DMS 273 (cell line): ENCODE measurements around the gene ITGAD.

Source experiments
- DNase-seq: peaks from one replicate; lab custom pipeline; 2025; ENCODE audit not compliant: unreplicated experiment; lab: John Stamatoyannopoulos, UW

The ITGAD gene

DNA sequence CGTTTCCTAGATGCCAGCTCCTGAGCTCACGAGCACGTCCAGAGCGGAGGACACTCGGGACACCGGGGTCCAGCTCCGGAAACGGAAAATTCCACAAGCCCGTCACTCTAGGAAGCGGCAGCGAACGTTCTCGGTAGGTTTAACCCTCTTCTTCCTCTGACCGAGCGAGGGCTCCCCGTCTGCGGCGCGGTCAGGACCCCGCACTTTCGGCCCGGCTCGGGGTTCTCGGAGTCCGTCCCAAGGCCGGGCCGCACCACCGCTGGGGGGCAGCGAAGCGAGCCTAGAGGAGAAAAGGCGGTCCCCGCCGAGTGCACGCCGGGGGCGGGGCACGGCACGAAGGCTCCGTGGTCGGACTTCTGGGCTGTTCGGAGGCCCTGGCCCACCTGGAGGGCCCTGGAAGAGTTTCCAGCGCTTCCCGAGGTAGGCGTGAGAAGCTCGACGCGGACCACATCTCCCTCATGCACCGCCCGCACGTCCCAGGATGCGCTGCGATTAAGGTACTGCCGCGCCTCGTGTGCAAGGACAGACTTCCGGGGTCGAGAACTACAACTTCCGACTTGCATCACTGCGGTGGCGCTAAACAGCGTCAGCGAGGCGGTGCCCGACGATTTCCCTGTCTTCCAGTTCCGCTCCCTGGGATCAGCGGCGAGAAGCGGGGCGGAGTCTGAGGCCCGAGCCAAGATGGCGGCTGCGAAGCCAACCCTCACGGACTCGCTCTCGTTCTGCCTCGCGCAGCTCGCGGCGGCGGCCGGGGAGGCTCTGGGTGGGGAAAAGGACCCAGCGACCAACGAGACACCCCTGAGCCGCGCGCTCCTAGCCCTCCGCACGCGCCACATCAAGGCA lies 65.9 kb downstream of the ITGAD start, which contains the start of gene ARMC5:
TSS of gene ARMC5 (plus strand) at position 658 of the 843 bp plus-strand sequence. CDS start at position 682, 24 bp downstream.
- peak; percentile 98 for DNase-seq

DNA sequence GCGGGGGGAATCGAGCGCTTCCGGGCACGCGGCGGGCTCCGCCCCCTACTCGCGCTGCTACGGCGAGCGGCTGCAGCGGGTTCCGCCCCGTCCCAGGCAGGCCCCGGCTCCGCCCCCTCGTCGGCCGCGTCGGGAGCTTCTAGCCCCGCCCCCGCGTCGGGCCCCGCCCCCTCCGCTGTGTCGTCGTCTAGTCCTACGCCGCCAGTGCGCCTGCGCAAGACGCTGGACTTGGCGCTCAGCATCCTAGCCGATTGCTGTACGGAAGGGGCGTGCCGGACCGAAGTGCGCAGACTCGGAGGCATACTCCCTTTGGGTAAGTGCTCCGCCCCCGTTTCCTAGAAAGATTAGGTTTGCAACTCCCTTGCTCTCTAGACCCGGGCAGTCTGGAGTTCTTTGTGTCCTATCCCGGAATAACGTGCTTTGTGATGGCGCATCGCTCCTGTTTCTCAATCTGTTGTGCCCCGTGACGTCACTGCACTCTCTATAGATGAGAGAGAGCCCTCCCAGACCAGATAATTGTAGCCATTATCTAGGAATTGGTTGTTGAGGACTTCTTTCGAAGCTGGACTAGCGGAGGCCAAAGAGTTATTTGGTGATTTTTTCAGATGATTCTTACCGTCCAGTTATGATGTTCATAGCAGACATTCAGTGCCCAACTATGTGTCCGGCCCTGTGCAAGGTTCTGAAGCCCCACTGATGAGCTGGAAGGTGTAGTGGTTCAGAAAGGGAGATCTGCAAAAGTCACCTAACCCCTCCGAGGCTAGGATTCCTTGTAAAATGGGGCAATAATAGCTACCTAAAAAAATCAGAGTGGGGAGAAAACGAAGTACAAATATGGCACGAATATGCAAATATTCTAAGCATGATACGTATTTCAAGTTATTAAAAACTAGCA lies 66.8 kb downstream of the ITGAD start:
- peak; percentile 100 for DNase-seq

DNA sequence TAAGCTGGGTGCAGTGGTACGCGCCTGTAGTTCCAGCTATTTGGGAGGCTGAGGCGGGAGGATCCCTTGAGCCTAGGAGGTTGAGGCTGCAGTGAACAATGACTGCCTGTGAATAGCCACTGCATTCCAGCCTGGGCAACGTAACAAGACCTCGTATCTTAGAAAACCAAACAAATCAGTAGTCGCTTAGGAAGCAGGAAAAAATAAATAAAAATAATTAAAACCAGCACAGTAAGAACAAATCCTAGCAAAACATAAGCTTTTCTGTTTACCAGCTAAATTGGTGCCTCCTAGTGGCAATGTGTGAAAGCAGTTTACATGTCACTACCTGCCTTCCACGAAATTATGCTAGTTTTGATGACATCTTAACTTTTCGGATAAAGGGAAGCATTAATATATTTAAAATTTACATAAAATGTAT lies 67.5 kb downstream of the ITGAD start:
- peak; percentile 60 for DNase-seq

DNA sequence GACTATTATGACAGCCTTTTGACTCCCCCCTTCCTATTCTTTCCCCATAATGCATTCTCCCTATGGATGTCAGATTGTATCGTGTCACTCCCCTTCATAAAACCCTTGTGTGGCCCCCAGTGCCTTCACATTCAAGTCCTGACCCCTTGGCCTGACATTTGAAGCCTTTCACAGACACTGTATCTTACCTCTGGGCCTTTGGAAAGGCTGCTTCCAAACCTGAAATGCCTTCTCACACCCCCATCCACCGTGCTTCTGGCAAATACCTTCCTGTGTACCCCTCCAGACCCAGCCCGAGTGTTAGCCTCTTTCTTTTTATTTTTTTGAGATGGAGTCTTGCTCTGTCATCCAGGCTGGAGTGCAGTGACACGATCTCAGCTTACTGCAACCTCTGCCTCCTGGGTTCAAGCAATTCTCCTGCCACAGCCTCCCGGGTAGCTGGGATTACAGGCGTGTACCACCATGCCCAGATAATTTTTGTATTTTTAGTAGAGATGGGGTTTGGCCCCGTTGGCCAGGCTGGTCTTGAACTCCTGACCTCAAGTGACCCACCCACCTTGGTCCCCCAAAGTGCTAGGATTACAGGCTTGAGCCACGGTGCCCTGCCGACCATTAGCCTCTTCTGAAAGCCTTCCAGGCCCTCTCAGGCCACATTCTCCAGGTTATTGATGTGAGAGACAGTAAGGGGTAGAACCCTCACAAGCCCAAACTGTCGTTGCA lies 68.2 kb downstream of the ITGAD start:
- DNase-seq, result no peak

DNA sequence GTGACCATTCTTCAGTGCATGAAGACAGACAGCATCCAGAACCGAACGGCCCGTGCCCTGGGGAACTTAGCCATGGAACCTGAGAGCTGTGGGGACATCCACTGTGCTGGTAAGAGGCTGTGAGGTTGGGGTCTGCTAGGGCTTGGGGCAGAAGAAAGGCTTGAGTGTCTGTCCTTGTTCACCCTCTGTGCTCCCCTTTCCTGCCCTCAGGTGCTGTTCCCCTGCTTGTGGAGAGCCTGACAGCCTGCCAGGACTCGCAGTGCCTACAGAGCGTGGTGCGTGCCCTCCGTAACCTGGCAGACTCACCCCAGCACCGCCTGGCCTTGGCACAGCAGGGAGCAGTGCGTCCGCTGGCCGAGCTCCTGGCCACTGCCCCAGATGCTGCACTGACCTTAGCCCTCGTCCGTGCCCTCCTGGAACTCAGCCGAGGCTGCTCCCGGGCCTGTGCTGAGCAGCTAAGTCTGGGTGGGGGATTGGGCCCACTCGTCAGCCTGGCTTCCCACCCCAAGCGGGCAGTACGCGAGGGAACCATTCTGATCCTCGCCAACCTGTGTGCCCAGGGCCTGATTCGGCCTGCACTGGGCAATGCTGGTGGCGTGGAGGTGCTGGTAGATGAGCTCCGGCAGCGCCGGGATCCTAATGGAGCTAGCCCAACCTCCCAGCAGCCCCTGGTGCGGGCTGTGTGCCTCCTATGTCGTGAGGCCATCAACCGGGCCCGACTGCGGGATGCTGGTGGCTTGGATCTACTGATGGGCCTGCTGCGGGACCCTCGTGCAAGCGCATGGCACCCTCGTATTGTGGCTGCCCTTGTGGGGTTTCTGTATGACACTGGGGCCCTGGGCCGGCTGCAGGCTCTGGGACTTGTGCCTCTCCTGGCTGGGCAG lies 69.0 kb downstream of the ITGAD start:
- no peak for DNase-seq

DNA sequence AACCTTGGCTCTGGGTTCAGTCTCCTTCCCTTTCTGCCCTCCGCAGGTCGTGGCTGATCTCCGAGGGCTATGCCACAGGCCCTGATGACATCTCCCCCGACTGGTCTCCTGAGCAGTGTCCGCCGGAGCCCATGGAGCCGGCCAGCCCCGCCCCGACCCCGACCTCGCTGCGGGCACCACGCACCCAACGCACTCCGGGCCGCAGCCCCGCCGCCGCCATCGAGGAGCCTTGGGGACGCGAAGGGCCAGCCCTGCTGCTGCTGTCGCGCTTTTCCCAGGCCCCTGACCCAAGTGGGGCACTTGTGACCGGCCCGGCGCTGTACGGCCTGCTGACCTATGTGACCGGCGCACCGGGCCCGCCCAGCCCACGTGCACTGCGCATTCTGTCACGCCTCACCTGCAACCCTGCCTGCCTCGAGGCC lies 71.2 kb downstream of the ITGAD start:
- no peak for DNase-seq

DNA sequence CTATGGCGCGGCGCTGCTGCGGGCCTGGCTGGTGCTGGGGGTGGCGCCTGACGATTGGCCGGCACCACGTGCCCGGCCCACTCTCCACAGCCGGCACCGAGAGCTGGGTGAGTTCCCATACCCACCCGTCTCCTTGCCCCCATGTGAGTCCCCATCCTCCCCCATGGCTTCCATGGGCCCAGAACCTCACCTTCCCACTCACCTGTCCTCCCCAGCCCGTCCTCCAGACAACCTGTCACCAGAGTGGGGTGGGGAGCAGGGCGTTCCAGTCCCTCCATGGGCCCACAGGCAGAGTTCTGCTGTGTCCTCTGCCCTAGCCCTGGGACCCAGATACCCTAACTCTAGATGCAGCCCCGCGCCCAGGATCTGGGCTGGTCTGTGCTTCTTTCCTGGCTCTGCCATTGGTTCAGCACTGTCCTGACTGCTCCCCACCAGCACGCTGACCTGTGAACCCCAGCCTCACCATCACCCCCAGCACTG lies 71.7 kb downstream of the ITGAD start:
- DNase-seq, result no peak

DNA sequence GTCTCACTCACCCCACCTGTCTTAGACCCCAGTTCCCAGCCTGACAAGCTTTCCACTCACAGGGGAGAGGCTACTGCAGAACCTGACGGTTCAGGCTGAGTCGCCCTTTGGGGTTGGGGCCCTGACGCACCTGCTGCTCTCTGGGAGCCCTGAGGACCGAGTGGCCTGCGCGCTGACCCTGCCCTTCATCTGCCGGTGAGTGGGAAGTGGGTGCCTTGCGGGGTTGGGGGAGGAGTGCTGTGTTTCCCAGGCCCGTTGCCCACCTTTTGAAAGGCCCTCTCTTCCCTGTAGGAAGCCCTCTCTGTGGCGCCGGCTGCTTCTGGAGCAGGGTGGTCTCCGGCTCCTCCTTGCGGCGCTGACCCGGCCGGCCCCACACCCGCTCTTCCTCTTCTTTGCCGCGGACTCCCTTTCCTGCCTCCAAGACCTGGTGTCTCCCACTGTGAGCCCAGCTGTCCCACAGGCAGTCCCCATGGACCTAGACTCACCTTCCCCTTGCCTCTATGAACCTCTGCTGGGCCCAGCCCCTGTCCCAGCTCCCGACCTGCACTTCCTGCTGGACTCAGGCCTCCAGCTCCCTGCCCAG lies 72.7 kb downstream of the ITGAD start:
- DNase-seq, result no peak

DNA sequence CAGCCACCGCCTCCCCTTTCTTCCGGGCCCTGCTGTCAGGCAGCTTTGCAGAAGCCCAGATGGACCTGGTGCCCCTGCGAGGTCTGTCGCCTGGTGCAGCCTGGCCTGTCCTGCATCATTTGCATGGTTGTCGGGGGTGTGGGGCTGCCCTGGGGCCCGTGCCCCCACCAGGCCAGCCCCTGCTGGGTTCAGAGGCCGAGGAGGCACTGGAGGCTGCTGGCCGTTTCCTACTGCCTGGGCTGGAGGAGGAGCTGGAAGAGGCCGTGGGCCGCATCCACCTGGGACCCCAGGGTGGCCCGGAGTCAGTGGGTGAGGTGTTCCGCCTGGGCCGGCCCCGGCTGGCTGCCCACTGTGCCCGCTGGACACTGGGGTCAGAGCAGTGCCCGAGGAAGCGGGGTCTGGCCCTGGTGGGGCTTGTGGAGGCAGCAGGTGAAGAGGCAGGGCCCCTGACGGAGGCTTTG lies 73.3 kb downstream of the ITGAD start:
- no peak for DNase-seq

DNA sequence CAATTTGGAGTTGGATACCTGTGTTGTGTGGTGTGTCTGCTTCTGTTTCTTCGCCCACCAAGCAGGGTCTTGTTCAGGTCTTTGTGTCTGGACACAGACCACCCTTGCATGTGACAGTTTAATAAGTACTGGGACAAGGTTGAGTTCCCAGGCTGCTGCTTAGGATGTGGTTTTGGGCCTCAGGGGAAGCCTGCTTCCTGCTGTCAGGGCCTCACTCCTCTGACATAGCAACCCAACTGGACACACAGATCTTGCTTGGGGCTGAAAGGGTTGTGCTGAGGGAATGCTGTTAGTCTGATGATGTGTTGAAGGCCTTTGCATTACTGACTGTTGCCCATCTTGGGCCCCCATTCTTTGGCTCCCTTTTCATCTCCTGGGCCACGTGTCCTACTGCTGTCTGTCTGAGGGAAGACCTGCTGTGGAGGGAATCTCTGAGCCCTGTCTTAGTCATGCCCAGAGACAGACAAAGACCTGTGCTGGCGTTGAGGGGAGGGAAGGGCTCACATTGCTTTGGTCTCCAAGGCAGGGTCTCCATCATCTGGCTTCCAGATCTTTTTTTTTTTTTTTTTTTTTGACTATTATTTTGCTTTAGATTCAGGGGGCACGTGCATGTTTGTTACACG lies 74.1 kb downstream of the ITGAD start:
- DNase-seq, result no peak

DNA sequence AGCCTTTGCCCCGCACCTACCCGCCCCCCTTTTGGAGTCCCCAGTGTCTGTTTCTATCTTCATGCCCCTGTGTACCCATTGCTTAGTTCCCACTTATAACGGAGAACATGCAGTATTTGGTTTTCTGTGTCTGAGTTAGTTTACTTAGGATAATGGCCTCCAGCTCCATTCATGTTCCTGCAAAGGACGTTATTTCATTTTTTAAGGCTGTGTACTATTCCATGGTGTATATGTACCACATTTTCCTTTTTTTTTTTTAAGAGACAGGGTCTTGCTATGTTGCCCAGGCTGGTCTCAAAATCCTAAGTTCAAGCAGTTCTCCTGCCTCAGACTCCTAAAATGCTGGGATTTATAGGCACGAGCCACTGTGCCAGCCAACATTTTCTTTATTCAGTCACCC lies 74.7 kb downstream of the ITGAD start:
- DNase-seq, result no peak

DNA sequence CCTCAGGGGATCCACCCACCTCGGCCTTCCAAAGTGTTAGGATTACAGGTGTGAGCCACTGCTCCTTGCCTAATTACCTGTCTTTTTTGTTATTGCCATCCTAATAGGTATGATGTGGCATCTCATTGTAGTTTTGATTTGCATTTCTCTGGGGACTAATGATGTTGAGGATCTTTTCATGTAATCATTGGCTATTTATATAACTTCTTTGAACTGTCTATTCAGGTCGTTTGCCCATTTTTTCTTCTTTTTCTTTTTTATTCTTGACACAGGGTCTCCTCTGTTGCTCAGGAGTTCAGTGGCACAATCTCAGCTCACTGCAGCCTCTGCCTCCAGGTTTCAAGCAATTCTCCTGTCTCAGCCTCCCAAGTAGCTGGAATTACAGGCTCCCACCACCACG lies 77.5 kb downstream of the ITGAD start:
- DNase-seq, result no peak

DNA sequence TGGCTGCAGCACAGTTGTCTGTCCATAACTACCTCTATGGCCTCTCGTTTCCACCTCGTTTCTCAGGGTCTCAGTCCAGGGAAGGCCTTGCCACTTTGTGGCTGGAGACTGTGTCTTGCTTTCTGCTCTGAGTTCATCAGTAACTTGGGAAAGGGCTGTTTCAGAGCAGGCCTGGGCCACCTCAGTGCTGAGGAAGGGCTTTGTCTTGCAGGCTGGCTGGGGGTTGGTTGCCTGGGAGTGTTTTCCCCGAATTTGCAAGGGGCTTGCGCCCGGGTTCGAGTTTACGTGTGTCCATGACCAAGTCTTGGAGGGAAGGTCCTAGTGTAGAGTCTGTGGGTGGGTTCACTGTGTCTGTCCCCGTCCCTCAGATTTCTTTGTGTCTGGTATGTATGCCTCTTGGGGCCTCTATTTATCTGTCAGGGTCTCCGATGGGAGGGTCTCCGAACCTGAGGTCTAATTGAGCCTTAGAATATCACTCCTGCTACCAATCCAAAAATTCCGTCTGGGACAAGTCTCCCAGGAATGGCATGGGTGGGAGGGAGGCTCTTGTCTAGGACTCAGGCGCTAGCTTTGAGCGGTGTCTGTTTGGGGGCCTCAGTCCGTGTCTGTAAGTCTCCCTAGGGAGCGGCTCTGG lies 78.2 kb downstream of the ITGAD start:
- DNase-seq, result no peak

DNA sequence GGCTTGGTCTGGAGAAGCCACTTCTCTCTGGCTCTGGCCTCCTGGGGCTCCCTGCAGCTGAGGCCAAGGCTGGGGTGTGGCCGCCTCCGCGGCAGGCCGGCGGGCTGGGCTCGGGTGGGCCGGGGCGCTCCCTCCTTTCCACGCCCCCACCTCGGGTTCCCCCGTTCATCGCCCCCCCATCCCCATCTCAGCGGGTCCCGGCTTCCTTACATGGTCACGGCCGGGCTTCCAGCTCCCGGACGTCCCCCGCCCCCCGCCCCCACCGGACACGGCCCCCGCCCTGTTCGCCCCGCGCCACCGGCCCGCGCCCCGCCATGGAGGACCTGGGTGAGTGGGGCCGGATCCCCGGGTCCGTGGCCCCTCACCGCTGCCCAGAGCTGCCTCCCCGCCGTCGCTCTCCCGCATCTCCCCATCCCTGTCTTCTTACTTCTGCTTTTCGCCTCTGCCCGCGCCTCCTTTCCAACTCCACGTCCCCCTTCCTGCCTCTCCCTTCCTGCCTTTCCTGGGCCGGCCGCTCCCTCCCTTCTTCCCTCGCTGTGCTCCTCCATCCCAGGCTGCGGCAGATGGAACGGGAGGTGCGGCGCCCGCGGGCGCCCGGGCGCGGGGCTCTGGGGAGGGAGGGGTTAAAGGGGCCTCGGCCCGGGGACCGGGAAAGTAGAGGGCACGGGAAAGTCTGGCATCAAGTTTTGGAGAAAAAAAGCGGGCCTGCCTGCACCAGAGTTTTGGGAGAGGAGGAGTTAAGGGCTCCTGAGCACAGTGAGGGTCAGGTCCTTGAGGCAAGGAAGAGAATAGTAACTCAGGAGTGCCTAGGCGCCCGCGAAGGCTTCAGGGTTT lies 79.0 kb downstream of the ITGAD start, which contains the start of gene TGFB1I1:
TSS of gene TGFB1I1 (plus strand) at position 278 of the 834 bp plus-strand sequence. CDS start at position 315, 37 bp downstream.
- peak; percentile 61 for DNase-seq

DNA sequence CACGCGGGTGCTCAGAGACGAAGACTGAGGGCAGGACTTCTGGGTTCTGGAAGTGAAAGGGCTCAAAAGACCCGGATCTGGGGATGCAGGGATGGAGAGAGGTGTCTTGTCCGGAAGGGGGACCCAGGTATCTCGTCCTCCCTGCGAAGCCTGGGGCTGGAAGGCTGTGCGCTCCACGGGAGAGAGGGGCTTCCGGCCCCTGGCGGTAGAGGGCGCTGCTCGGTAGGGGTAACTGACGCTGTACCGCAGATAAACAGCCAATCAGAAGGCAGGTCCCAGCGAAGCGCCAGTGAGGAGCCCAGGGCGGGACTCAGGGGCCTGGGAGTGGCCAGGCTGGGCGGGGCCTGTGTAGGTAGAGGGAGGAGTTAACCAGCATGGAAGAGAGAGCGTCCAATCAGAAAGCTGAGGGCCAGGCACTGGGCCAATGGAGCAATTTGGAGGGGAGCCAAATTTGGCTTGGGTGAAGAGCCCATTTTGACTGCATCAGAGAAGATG lies 79.6 kb downstream of the ITGAD start:
- DNase-seq, result peak; percentile 78

DNA sequence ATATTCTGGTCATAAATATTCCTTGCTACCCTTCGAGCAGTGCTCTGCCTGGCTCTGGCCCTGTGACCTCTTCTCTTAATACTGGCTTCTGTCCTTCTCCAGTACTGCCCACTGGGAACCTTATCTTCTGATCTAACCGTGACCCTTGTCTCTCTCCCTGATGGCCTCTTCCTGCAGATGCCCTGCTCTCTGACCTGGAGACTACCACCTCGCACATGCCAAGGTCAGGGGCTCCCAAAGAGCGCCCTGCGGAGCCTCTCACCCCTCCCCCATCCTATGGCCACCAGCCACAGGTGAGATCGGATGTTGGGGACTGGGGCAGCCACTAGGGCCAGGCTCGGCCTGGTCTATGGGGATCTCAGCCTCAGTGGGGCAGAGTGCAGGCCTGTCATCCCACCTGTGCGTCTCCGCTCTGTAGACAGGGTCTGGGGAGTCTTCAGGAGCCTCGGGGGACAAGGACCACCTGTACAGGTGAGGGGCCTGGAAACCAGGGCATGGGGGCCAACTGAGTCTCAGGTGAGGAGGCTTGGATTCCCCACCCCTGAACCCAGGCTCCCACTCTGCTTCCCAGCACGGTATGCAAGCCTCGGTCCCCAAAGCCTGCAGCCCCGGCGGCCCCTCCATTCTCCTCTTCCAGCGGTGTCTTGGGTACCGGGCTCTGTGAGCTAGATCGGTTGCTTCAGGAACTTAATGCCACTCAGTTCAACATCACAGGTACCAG lies 80.3 kb downstream of the ITGAD start:
- DNase-seq, result no peak
